Dedifferentiated amniotic fluid mesenchymal stem cell (primary cell): ENCODE results near the gene AFP.

Experiments
- DNase-seq: peaks from one replicate; pipeline ENCODE4 v3.0.0-alpha.2; 2016; ENCODE audit errors: extremely low spot score

Gene AFP

DNA sequence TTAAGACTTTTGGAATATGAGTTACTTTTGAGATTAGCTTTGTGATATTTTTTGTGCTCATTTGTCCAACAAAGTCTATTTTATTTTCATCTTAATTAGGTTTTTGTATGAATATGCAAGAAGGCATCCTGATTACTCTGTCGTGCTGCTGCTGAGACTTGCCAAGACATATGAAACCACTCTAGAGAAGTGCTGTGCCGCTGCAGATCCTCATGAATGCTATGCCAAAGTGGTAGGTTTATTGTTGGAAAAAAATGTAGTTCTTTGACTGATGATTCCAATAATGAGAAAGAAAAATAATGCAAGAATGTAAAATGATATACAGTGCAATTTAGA is 21.1 kb upstream of the AFP start:
- DNase-seq, result no peak

DNA sequence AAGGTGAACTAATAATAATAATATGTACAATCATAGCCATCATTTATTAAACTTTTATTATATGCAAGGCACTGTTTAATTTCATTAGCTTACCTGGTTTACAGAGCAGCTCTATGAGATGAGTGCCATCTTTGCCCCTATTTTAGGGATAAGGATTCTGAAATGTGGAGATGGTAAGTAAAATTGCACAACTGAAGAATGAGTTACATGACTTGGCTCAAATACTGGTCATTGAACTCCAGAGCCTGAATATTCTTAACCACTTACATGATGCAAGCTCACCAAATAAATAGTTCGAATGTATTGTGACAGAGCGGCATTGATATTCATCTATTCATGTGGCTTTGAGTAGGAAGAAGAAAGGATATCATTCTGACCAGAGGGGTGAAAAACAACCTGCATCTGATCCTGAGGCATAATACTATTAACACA is 20.2 kb upstream of the AFP start:
- DNase-seq, result no peak

DNA sequence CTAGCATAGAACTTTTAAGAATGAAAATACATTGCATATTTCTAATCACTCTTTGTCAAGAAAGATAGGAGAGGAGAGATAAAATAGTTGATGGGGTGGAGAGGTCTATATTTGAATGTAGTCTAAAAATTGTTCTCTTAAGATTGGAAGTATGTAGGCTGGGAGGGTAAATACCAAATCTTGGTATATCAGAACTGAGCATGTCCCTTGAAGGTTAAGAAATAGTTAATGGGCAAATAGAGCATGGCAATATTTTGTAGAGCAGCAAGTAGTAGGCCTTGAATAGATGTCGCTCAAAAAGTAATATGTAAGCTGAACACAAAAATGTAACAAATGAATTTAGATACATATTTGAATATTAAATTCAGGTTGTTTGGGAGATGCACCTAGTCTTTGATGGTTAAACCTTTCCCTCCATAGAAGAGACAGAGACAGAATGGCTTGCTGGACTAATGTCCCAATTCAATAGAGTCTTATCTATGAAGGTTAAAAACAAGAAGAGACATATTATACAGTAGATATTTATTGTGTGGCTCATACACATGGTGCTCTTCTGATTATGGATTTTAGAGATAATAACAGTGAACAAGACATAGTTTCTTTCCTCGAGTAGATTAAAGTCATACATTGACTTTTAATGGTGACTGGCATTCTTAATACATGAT is 19.5 kb upstream of the AFP start:
- no peak for DNase-seq

DNA sequence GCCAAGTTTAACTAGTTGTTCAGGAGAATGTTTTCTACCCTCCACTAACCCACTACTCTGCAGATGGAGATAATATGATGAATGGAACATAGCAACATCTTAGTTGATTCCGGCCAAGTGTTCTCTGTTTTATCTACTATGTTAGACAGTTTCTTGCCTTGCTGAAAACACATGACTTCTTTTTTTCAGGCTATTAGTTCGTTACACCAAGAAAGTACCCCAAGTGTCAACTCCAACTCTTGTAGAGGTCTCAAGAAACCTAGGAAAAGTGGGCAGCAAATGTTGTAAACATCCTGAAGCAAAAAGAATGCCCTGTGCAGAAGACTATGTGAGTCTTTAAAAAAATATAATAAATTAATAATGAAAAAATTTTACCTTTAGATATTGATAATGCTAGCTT is 18.7 kb upstream of the AFP start:
- no peak for DNase-seq

- DNase-seq, result no peak
Observed at GRCh38 chr4:73417973-73418372, 18.0 kb upstream of the AFP start.

DNA sequence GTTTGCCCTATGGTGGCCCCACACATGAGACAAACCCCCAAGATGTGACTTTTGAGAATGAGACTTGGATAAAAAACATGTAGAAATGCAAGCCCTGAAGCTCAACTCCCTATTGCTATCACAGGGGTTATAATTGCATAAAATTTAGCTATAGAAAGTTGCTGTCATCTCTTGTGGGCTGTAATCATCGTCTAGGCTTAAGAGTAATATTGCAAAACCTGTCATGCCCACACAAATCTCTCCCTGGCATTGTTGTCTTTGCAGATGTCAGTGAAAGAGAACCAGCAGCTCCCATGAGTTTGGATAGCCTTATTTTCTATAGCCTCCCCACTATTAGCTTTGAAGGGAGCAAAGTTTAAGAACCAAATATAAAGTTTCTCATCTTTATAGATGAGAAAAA is 17.3 kb upstream of the AFP start:
- DNase-seq, result no peak

- no peak for DNase-seq
Observed at GRCh38 chr4:73419106-73420038, 16.6 kb upstream of the AFP start.

- DNase-seq, result no peak
Observed at GRCh38 chr4:73420615-73421014, 15.4 kb upstream of the AFP start.

- DNase-seq, result no peak
Observed at GRCh38 chr4:73421708-73422457, 14.1 kb upstream of the AFP start.

DNA sequence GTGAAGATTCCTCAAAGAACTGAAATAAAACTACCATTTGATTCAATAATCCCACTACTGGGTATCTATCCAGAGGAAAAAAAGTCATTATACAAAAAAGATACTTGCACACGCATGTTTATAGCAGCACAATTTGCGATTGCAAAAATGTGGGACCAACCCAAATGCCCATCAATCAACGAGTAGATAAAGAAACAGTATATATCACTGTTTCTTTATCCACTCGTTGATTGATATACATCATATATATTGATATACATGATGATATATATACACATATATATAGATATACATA is 13.6 kb upstream of the AFP start:
- DNase-seq, result no peak

GRCh38 chr4:73423184-73423583 is 12.8 kb upstream of the AFP start:
- DNase-seq, result no peak

DNA sequence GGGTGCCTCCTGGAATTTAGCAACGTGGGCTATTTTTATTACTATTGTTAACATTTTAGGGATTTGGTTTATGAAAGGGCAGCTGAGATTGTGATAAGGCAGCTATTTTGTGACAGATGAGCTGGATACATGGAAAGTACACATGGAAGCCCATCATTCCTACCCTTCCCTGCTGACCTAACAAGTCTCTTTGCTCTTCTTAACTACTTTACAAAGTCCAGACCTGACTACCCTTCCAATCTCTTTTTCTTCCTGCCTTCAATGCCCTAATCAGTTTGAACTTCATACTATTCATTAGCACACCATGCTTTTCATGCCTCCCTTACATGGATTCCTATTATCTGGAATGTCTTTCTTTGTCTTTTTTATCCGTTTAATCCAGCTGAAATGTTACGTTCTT is 9.4 kb upstream of the AFP start:
- no peak for DNase-seq

DNA sequence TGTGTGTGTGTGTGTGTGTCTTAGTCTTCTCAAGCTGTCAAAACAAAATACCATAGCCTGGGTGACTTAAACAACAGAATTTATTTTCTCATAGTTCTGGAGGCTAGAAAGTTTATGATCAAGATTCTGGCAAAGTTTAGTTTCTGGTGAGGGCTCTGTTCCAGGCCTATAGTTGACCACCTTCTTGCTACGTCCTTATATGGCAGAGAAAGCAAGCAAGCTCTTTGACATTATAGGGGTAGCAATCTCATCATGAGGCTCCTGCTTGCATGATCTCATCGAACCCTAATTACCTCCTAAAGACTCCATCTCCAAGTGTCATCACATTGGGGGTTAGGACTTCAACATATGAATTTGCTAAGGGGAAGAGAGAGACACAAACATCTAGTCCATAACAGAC is 6.9 kb upstream of the AFP start:
- DNase-seq, result no peak

- no peak for DNase-seq
Observed at GRCh38 chr4:73429826-73430587, 6.0 kb upstream of the AFP start.

DNA sequence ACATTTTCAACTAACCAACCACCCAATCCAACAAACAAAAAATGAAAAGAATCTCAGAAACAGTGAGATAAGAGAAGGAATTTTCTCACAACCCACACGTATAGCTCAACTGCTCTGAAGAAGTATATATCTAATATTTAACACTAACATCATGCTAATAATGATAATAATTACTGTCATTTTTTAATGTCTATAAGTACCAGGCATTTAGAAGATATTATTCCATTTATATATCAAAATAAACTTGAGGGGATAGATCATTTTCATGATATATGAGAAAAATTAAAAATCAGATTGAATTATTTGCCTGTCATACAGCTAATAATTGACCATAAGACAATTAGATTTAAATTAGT is 4.2 kb upstream of the AFP start:
- DNase-seq, result no peak

GRCh38 chr4:73432169-73433000 is 3.6 kb upstream of the AFP start:
- DNase-seq, result no peak

GRCh38 chr4:73433140-73433539 is 2.9 kb upstream of the AFP start:
- no peak for DNase-seq

DNA sequence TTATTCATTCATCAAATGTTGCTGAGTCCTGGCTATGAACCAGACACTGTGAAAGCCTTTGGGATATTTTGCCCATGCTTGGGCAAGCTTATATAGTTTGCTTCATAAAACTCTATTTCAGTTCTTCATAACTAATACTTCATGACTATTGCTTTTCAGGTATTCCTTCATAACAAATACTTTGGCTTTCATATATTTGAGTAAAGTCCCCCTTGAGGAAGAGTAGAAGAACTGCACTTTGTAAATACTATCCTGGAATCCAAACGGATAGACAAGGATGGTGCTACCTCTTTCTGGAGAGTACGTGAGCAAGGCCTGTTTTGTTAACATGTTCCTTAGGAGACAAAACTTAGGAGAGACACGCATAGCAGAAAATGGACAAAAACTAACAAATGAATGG is 1.7 kb upstream of the AFP start:
- no peak for DNase-seq

- no peak for DNase-seq
Observed at GRCh38 chr4:73436674-73437557, 895 bp downstream of the AFP start.

GRCh38 chr4:73437558-73437956 is 1.5 kb downstream of the AFP start:
- no peak for DNase-seq
